Activated T-cell treated with anti-CD3 and anti-CD28 coated beads, Interleukin-2, amount 50 U/mL, for 4 hours (primary cell): ENCODE results near the gene SHH. TPM values are rescaled to one million over a fixed set of nuclear protein-coding genes. Genes with fewer than 3 reads are reported as not detected.
"Not testable (repeated sequence)": the region's sequence is repeated elsewhere in the genome, so short reads cannot be mapped to it uniquely, and the experiment has no call there.

Experiments used
- ATAC-seq, 2 donors: fragments of 200-7000 bp; cut with Tn5 transposase; one replicate each; pipeline ENCODE4 v1.10.0; 2021
- DNase-seq: peaks from one replicate; pipeline ENCODE4 v3.0.0-alpha.2; 2020
- H3K27me3 Mint-ChIP-seq: one replicate; pipeline ENCODE4 v1.8.0; 2021; ENCODE audit warnings: low read depth, mixed read lengths
- H3K36me3 Mint-ChIP-seq: one replicate; pipeline ENCODE4 v1.8.0; 2022; ENCODE audit warnings: mixed read lengths; ENCODE audit not compliant: insufficient read depth
- H3K4me1 Mint-ChIP-seq: one replicate; pipeline ENCODE4 v1.8.0; 2021; ENCODE audit warnings: low read depth, mixed read lengths
- H3K4me3 Mint-ChIP-seq: one replicate; pipeline ENCODE4 v1.8.0; 2021; ENCODE audit warnings: mild to moderate bottlenecking, moderate library complexity, mixed read lengths
- H3K9me3 Mint-ChIP-seq: one replicate; pipeline ENCODE4 v1.8.0; 2021; ENCODE audit warnings: mixed read lengths
- total RNA-seq, 3 donors: library from RNA; stranded (reverse); gene quantifications; one replicate each; pipeline ENCODE4 v1.2.1, GENCODE V29; 2021

Gene SHH
- total RNA-seq, 3 donors from 2014 or later, result 0.05 TPM; not detected in 1

- Mint-ChIP-seq H3K9me3 (no peaks in the 10 kb centered on the region), H3K27me3 (peaks cover 48% of the 10 kb centered on the region), H3K36me3 (no peaks in the 10 kb centered on the region), H3K4me3 (no peak overlapping the region), H3K4me1 (peaks cover 4% of the 10 kb centered on the region)
- DNase-seq (no peak), ATAC-seq (no peak)
Measured at GRCh38 chr7:155818820-155819168, 6.5 kb upstream of the SHH start.

GRCh38 chr7:155818154-155818819, 6.0 kb upstream of the SHH start:
- Mint-ChIP-seq H3K27me3 (peaks cover 51% of the 10 kb centered on the region), H3K4me3 (no peak overlapping the region), H3K9me3 (no peaks in the 10 kb centered on the region), H3K36me3 (no peaks in the 10 kb centered on the region), H3K4me1 (peaks cover 4% of the 10 kb centered on the region)
- DNase-seq (no peak), ATAC-seq (no peak)

GRCh38 chr7:155817515-155817914, 5.3 kb upstream of the SHH start:
- not testable (repeated sequence) for H3K4me1 Mint-ChIP-seq, H3K36me3 Mint-ChIP-seq, ATAC-seq, DNase-seq, H3K9me3 Mint-ChIP-seq, H3K4me3 Mint-ChIP-seq
- peaks cover 56% of the 10 kb centered on the region for H3K27me3 Mint-ChIP-seq

GRCh38 chr7:155816996-155817395, 4.7 kb upstream of the SHH start:
- Mint-ChIP-seq H3K4me1 (peaks cover 7% of the 10 kb centered on the region), H3K27me3 (peaks cover 57% of the 10 kb centered on the region), H3K36me3 (no peaks in the 10 kb centered on the region), H3K4me3 (no peak overlapping the region), H3K9me3 (no peaks in the 10 kb centered on the region)
- ATAC-seq, result no peak
- DNase-seq, result no peak

GRCh38 chr7:155816192-155816508, 3.9 kb upstream of the SHH start:
- no peaks in the 10 kb centered on the region for H3K9me3 Mint-ChIP-seq
- H3K4me1 Mint-ChIP-seq, result peaks cover 11% of the 10 kb centered on the region
- DNase-seq (no peak), ATAC-seq (no peak)
- peaks cover 60% of the 10 kb centered on the region for H3K27me3 Mint-ChIP-seq
- H3K36me3 Mint-ChIP-seq, result no peaks in the 10 kb centered on the region
- H3K4me3 Mint-ChIP-seq, result no peak overlapping the region

- H3K4me3 Mint-ChIP-seq, result no peak overlapping the region
- H3K36me3 Mint-ChIP-seq, result no peaks in the 10 kb centered on the region
- H3K4me1 Mint-ChIP-seq, result peaks cover 13% of the 10 kb centered on the region
Measured at GRCh38 chr7:155815332-155816191, 3.3 kb upstream of the SHH start.

GRCh38 chr7:155814316-155815276, 2.3 kb upstream of the SHH start:
- ATAC-seq, result peak in 1 of 2 donors; percentile 16
- Mint-ChIP-seq H3K27me3 (peaks cover 68% of the 10 kb centered on the region), H3K36me3 (no peaks in the 10 kb centered on the region), H3K4me1 (peaks cover 15% of the 10 kb centered on the region), H3K4me3 (no peak overlapping the region), H3K9me3 (no peaks in the 10 kb centered on the region)
- no peak for DNase-seq

More at GRCh38 chr7:155815332-155816191, 3.3 kb upstream of the SHH start:
- ATAC-seq (peak; percentile 73 to 84), DNase-seq (peak; percentile 47)
- no peaks in the 10 kb centered on the region for H3K9me3 Mint-ChIP-seq
- H3K27me3 Mint-ChIP-seq, result peaks cover 64% of the 10 kb centered on the region

GRCh38 chr7:155813546-155814315, 1.5 kb upstream of the SHH start:
- H3K9me3 Mint-ChIP-seq, result no peaks in the 10 kb centered on the region
- DNase-seq, result no peak
- H3K4me3 Mint-ChIP-seq, result no peak overlapping the region
- peaks cover 71% of the 10 kb centered on the region for H3K27me3 Mint-ChIP-seq
- ATAC-seq, result no peak
- no peaks in the 10 kb centered on the region for H3K36me3 Mint-ChIP-seq
- H3K4me1 Mint-ChIP-seq, result peaks cover 15% of the 10 kb centered on the region

GRCh38 chr7:155813125-155813524, 862 bp upstream of the SHH start:
- H3K4me1 Mint-ChIP-seq, result peaks cover 15% of the 10 kb centered on the region
- peaks cover 68% of the 10 kb centered on the region for H3K27me3 Mint-ChIP-seq
- DNase-seq (no peak), ATAC-seq (no peak)
- H3K4me3 Mint-ChIP-seq, result no peak overlapping the region
- no peaks in the 10 kb centered on the region for H3K36me3 Mint-ChIP-seq
- H3K9me3 Mint-ChIP-seq, result no peaks in the 10 kb centered on the region

GRCh38 chr7:155811560-155811894, 736 bp downstream of the SHH start:
- ATAC-seq, result no peak
- DNase-seq, result no peak
- peaks cover 20% of the 10 kb centered on the region for H3K4me1 Mint-ChIP-seq
- no peaks in the 10 kb centered on the region for H3K36me3 Mint-ChIP-seq
- no peaks in the 10 kb centered on the region for H3K9me3 Mint-ChIP-seq
- H3K4me3 Mint-ChIP-seq, result no peak overlapping the region
- H3K27me3 Mint-ChIP-seq, result peaks cover 75% of the 10 kb centered on the region

GRCh38 chr7:155810770-155811559, 1.3 kb downstream of the SHH start:
- H3K36me3 Mint-ChIP-seq, result no peaks in the 10 kb centered on the region
- ATAC-seq, result no peak
- H3K4me3 Mint-ChIP-seq, result no peak overlapping the region
- DNase-seq, result no peak
- peaks cover 79% of the 10 kb centered on the region for H3K27me3 Mint-ChIP-seq
- peaks cover 23% of the 10 kb centered on the region for H3K4me1 Mint-ChIP-seq
- no peaks in the 10 kb centered on the region for H3K9me3 Mint-ChIP-seq

- H3K4me1 Mint-ChIP-seq, result peaks cover 21% of the 10 kb centered on the region
- H3K27me3 Mint-ChIP-seq, result peaks cover 77% of the 10 kb centered on the region
- H3K9me3 Mint-ChIP-seq, result no peaks in the 10 kb centered on the region
- no peaks in the 10 kb centered on the region for H3K36me3 Mint-ChIP-seq
- H3K4me3 Mint-ChIP-seq, result no peak overlapping the region
- DNase-seq, result no peak
- ATAC-seq, result no peak
Measured at GRCh38 chr7:155809947-155810769, 2.1 kb downstream of the SHH start.
